Kidney epithelial cell (primary cell): ENCODE data around the gene ACAT1. TPM values are rescaled to one million over a fixed set of nuclear protein-coding genes. Genes with fewer than 3 reads are reported as not detected.
A peak's percentile ranks its signal among the peaks of the same experiment; 100 is the strongest.

Source experiments
- DNase-seq: peaks from one replicate; pipeline ENCODE4 v3.0.0-alpha.2; 2010; ENCODE audit warnings: low read depth
- H3K27me3 ChIP-seq: 2 replicates; pipeline ENCODE4 v1.6.0; 2011; ENCODE audit warnings: low read length; ENCODE audit not compliant: control insufficient read depth, insufficient read depth
- H3K36me3 ChIP-seq: 2 replicates; pipeline ENCODE4 v1.5.1; 2011; ENCODE audit warnings: low read length; ENCODE audit not compliant: control insufficient read depth, insufficient read depth
- H3K4me3 ChIP-seq: 2 replicates; pipeline ENCODE4 v1.5.1; 2011; ENCODE audit warnings: low read depth, mild to moderate bottlenecking, control low read depth, low read length
- CTCF ChIP-seq: IDR thresholded peaks from 2 replicates; pipeline ENCODE4 v1.5.1; 2011; ENCODE audit warnings: mild to moderate bottlenecking, moderate library complexity, low read length, control low read depth, inconsistent platforms; ENCODE audit not compliant: insufficient read depth, poor library complexity, severe bottlenecking
- total RNA-seq: library from RNA; depleted of rRNA; stranded (reverse); fragments of >200 nt; gene quantifications from 2 replicates; pipeline ENCODE4 v1.2.3, GENCODE V29; 2015

The ACAT1 gene
- total RNA-seq = 70.7 and 75.8 TPM in 2 replicates

- peak within 1 kb of the TSS; percentile 71 for H3K4me3 ChIP-seq
- no peaks in the 10 kb centered on the region for H3K27me3 ChIP-seq
- peak; percentile 44 for DNase-seq
- TF ChIP-seq CTCF = peak; percentile 11
- no peaks in the 10 kb centered on the region for H3K36me3 ChIP-seq
Observed at GRCh38 chr11:108121274-108122155, at the start of gene ACAT1. Gene ACAT1, plus strand, starts transcription at chr11:108121567. Its CDS starts 40 bp downstream, at chr11:108121607.

- no peak for TF ChIP-seq CTCF
- no peak for DNase-seq
- no peak overlapping the region for H3K4me3 ChIP-seq
- no peaks in the 10 kb centered on the region for H3K36me3 ChIP-seq
- no peaks in the 10 kb centered on the region for H3K27me3 ChIP-seq
Observed at GRCh38 chr11:108084811-108085210, 36.6 kb upstream of the ACAT1 start.

GRCh38 chr11:108085672-108086071 is 35.7 kb upstream of the ACAT1 start:
- Histone ChIP-seq H3K4me3 (no peak overlapping the region), H3K36me3 (no peaks in the 10 kb centered on the region), H3K27me3 (no peaks in the 10 kb centered on the region)
- no peak for TF ChIP-seq CTCF
- no peak for DNase-seq

- no peak for DNase-seq
- H3K27me3 ChIP-seq = no peaks in the 10 kb centered on the region
- no peak overlapping the region for H3K4me3 ChIP-seq
- no peaks in the 10 kb centered on the region for H3K36me3 ChIP-seq
- TF ChIP-seq CTCF = no peak
Observed at GRCh38 chr11:108092134-108092533, 29.2 kb upstream of the ACAT1 start.

DNA sequence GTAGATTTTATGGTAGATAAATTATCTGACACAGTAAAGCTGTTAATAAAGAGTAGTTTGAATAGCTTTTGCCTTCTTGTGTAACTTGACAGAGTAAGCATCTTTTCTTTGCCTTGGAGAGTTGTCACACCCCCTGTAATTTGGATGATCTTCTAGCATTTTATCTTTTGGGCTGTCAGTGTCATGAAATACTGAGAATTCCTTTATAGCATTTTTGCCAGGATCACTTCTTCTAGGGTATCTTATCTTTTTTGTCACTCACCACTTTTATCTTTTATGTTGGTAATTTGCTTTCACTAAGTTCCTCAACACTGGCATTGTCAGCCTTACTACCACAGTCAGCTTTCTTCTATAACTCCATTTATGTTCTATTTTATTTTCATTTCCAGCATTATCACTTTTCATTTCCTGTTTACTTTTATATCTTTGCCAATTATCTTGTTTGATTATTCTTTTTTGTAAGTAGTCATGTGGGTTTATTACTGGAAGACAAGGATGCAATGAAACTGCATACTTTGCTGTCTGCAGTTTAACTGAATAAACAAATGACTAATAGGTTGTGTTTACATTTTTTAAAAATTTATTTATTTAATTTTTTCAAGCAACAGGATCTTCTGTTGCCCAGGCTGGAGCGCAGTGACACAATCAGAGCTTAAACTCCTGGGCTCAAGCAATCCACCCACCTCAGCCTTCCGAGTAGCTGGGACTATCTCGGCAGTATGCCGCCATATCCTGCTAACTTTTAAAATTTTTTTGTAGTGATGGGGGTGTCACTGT is 28.1 kb upstream of the ACAT1 start:
- no peak for DNase-seq
- H3K36me3 ChIP-seq = no peaks in the 10 kb centered on the region

More for the DNA sequence above, 28.1 kb upstream of the ACAT1 start:
- Histone ChIP-seq H3K4me3 (no peak overlapping the region), H3K27me3 (no peaks in the 10 kb centered on the region)
- no peak for TF ChIP-seq CTCF
